ENCODE results near the gene SLC19A1.

SLC19A1 gene

DNA sequence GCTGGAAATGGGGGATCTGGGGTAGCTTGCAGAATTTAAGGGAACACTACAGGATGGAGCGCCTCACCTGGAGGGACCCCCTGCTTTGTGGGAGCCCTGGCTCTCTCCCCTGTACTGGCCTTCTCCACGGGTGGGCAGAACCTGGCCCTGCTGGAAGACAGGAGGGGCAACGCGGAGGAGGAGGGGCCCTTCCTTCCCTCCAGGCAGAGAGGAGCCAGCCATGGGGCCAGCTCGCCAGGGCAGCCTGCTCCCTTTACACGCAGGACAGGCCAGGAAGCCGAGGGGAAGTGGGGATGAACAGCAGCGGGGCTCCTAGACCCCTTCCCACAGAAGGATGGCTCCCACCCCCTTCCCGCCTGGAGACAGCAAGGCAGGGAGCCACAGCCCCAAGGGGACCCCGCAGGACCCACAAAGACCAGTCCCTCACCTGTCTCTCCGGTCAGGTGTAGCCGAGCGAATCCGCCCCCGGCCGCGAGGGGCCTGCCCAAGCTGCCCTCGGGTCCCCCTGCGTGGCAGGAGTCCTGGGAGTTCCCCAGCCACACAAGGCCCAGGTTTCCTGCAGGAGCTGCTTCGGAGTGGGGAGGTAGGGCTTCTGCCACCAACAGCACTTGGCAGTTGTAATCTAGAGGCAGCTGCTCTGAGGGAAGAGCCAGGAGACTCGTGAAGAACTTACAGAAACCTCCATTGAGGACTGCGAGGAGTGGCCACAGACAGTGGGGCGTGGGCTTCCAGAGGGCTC lies 1.6 kb upstream of the SLC19A1 start:
- DNase-seq: no peak

DNA sequence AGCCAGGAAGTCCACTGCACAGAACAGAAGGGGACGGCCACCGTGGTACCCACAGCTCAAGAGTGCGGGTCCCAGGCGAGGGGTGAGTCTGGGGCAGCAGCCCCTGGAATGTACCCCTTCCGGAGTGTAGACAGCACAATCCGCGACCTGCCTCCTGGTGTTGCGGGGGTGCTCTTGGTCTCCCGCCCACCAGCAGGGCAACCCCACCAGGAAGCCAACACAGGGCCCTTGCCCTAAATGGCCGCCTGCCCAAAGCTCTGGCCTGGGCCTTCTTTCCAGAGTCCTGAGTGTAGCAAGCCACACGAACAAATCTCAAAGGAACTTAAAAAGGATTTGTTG lies 1.1 kb upstream of the SLC19A1 start:
- DNase-seq: no peak

DNA sequence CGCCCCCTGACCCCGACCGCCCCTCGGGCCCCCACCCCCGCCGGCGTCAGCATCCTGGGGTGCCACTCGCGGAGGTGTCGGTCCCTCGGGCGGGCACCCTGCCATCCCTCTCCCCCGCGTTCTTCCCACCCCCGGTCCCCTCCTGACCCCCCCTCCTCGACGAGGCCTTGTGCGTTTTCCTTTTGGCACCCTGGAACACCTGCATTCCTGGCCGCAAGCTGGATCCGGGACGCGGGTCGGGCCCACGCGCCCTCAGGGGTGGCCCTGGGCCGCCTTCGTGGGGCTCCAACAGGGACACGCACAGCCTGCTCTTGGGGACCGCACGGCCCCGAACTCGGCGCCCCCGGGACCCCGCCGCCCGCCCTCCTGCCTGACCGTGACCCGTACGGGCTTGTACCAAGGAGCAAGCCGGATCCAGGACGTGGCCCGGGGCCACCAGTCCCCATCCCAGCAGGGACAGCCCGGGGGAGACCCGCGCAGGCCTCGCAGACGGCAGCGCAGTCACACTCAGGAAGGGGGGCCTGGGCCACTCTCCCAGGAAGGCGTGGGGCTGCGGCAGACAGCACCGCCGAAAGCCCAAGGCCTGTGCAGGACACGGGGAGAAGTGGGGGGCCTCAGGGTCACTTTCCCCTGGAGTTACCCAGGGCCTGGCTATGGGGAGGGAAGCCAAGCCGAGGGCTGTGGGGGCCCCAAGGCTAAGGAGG lies 579 bp upstream of the SLC19A1 start:
- DNase-seq: no peak

- peak; percentile 58 for DNase-seq
Observed at GRCh38 chr21:45541221-45542039, 810 bp downstream of the SLC19A1 start.

DNA sequence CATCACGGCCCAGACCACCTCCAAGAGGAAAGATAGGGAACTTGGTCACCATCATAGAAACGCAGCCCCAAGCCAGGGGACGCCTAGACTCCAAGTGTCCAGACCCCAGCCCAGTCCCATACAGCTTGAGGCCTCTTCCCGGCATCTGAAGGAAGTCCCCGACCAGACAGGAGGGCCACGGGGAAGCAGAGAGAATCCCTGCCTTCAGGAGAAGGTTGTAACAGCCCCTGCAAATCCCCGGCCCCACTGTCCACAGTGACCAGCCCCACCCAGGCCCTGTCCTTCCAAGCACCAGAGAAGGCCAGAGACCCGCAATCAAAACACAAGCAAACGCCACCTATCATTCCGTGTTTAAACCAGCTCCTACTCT lies 1.7 kb downstream of the SLC19A1 start:
- DNase-seq: no peak

GRCh38 chr21:45539796-45540600 lies 2.2 kb downstream of the SLC19A1 start:
- no peak for DNase-seq

GRCh38 chr21:45539046-45539795 lies 3.0 kb downstream of the SLC19A1 start:
- DNase-seq: no peak

GRCh38 chr21:45538381-45539045 lies 3.7 kb downstream of the SLC19A1 start:
- no peak for DNase-seq

- no peak for DNase-seq
Observed at GRCh38 chr21:45537746-45538291, 4.4 kb downstream of the SLC19A1 start.

DNA sequence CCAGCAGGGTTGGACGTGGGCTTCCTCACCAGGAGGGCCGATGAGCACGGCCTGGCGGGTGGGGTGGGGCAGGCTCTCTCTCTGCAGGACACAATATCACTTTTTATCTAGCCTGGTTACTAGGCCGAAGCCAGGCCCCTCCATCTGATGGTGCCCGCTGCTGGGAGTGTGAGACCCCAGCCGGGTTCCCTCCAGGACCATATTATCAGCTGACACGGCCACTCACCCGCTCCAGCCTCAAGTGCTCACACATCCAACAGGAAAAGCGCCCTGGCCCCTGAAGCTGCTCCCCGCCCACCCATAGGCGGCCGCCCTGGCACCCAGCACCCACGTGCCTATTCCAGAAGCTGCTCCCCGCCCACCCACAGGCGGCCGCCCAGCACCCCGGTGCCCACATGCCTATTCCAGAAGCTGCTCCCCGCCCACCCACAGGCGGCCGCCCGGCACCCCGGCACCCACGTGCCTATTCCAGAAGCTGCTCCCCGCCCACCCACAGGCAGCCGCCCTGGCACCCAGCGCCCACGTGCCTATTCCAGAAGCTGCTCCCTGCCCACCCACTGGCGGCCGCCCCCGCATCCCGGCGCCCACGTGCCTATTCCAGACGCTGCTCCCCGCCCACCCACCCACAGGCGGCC lies 5.0 kb downstream of the SLC19A1 start:
- DNase-seq: no peak

- DNase-seq: no peak
Observed at GRCh38 chr21:45536301-45537081, 5.7 kb downstream of the SLC19A1 start.

DNA sequence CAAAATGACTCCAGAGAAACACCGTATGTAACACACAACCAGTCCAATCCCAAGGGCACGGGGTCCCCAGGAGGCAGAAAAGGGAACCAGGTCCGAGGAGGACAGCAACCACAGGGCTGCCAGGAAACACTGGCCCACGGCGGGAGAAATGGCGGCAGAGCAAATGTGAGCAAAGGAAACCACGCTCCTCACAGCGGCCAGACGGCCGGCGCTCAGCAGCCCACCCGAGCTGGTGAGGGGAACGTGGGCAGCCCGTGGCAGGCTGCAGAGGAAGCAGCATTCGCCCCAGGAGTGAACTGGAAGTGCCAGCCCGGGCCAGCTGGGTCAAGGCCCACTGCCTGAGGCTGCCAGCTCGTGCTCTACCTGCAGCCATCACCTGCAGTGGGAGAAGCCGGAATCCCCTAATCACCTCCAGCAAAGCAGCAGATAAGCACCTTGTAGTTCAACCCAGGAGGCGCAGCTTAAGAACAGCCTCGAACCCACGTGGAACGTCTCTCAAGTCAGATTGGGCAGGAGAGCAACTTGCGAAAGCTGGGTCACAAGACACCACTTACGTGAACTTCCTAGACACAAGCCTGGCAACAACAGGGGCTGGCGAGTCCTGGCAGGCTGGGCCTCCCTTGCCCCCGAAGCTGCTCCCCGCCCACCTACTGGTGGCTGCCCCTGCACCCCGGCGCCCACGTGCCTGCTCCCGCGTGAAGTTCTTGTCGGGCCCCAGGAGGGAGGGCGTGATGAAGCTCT lies 6.7 kb downstream of the SLC19A1 start:
- no peak for DNase-seq

DNA sequence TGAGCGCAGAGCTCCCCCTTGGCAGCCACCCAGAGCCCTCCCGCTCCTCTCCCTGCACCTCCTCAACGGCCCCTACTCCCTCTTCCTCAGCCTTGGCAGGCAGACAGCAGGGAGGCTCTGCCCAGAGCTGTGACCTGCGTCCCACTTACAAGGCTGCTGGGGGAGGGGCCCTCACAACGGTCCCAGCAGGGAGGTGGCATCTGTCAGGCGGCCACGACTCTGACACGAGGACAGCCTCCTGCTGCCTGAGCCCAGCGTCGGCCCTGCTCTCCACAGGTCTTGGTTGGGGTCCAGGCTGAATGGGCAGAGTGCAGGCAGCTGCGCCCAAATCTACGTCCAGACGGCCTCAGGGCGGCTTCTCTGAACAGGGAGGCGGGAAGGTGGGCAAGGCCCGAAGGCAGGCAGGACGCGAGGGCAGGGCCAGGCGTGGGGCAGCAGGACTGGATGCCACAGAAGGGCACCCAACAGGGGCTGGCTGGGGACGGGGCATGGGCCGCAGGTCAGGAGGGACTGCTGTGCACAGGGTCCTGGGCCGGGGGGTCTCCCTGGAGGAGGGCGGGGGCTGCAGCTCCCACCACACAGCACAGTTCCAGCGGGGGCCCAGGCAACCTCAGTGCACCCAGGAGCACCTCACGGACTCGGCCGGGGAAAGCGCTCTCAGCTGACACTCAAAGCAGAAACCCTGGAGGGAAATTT lies 7.5 kb downstream of the SLC19A1 start:
- no peak for DNase-seq

GRCh38 chr21:45533846-45534635 lies 8.2 kb downstream of the SLC19A1 start:
- DNase-seq: no peak

GRCh38 chr21:45533361-45533845 lies 8.8 kb downstream of the SLC19A1 start:
- DNase-seq: no peak

DNA sequence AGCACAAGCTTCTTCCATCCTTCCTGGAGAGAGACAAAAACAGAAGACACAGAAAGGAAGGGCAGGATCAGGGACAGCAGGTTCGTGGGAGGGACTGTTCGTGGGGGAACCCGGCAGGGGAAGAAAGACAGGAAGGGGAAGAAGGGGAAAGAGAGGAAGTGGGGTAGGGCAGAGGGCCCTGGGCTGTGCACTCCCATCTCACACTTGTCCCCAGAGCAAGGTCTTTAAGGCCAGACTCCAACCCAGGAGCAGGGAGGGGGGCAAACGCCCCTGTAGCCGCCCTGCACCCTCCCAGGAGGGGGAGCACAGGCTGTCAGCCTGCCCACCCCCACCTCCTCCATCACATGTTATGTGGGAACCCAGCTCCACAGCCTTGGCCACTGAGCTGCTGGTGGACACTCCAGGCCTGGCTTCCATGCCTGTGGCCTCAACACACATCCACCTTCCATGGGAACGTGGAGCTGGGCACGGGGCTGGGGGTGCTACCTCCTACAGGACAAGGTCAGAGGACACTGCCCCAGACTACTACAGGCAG lies 9.3 kb downstream of the SLC19A1 start:
- no peak for DNase-seq
